AG08395 (cell line): Measurements from ENCODE around the gene GAPDHS.

ENCODE experiments used
- DNase-seq: peaks from one replicate; pipeline ENCODE4 v3.0.0; 2012; ENCODE audit warnings: mixed read lengths, low spot score

The GAPDHS gene

GRCh38 chr19:35557539-35558399, 24.5 kb downstream of the GAPDHS start:
- peak; percentile 35 for DNase-seq

- no peak for DNase-seq
Measured at GRCh38 chr19:35558400-35559280, 25.4 kb downstream of the GAPDHS start.

- DNase-seq = no peak
Measured at GRCh38 chr19:35559281-35559659, 26.0 kb downstream of the GAPDHS start.

- no peak for DNase-seq
Measured at GRCh38 chr19:35559781-35560180, 26.5 kb downstream of the GAPDHS start.

GRCh38 chr19:35560271-35560670, 27.0 kb downstream of the GAPDHS start:
- DNase-seq = no peak

GRCh38 chr19:35560677-35561076, 27.4 kb downstream of the GAPDHS start:
- no peak for DNase-seq

GRCh38 chr19:35561436-35561835, 28.2 kb downstream of the GAPDHS start:
- DNase-seq = no peak

GRCh38 chr19:35562336-35562735, 29.1 kb downstream of the GAPDHS start:
- DNase-seq = no peak

GRCh38 chr19:35562776-35563175, 29.5 kb downstream of the GAPDHS start:
- DNase-seq = no peak

GRCh38 chr19:35563207-35563829, 30.1 kb downstream of the GAPDHS start, which contains the start of gene ATP4A:
ATP4A (minus strand) TSS chr19:35563658; CDS start chr19:35563629, 29 bp downstream.
- DNase-seq = no peak

GRCh38 chr19:35565016-35565856, 32.0 kb downstream of the GAPDHS start:
- no peak for DNase-seq

GRCh38 chr19:35566738-35567137, 33.5 kb downstream of the GAPDHS start:
- no peak for DNase-seq

GRCh38 chr19:35569281-35569781, 36.1 kb downstream of the GAPDHS start:
- no peak for DNase-seq

- no peak for DNase-seq
Measured at GRCh38 chr19:35571406-35571965, 38.2 kb downstream of the GAPDHS start.

GRCh38 chr19:35577918-35578317, 44.7 kb downstream of the GAPDHS start:
- no peak for DNase-seq

GRCh38 chr19:35578707-35579106, 45.5 kb downstream of the GAPDHS start:
- DNase-seq = no peak

- no peak for DNase-seq
Measured at GRCh38 chr19:35582760-35583159, 49.5 kb downstream of the GAPDHS start.

GRCh38 chr19:35585848-35586247, 52.6 kb downstream of the GAPDHS start, which contains the start of gene PMIS2:
PMIS2 (plus strand) TSS chr19:35586173; CDS start chr19:35586260, 87 bp downstream.
- DNase-seq = no peak

- DNase-seq = no peak
Measured at GRCh38 chr19:35587321-35587720, 54.1 kb downstream of the GAPDHS start.

GRCh38 chr19:35590875-35591274, 57.6 kb downstream of the GAPDHS start:
- DNase-seq = no peak

- DNase-seq = peak; percentile 31
Measured at GRCh38 chr19:35592226-35592625, 59.0 kb downstream of the GAPDHS start.
